GM12801 (cell line): Measurements from ENCODE around the gene GK2.

Experiments used
- CTCF ChIP-seq: IDR thresholded peaks from one replicate; pipeline ENCODE4 v1.5.1; 2011; ENCODE audit warnings: control low read depth; ENCODE audit not compliant: insufficient read length; ENCODE audit errors: extremely low read depth

The GK2 gene

GRCh38 chr4:79408063-79408462, at the start of gene GK2:
Gene GK2 (minus strand): TSS chr4:79408228. CDS start chr4:79408200, 28 bp downstream.
- no peak for TF ChIP-seq CTCF

GRCh38 chr4:79455216-79455615, 47.2 kb upstream of the GK2 start:
- TF ChIP-seq CTCF = no peak

- TF ChIP-seq CTCF = no peak
These were observed 46.6 kb upstream of the GK2 start for GRCh38 chr4:79454656-79455055.

GRCh38 chr4:79450053-79450452, 42.0 kb upstream of the GK2 start:
- no peak for TF ChIP-seq CTCF

GRCh38 chr4:79446145-79446544, 38.1 kb upstream of the GK2 start:
- no peak for TF ChIP-seq CTCF

GRCh38 chr4:79445371-79445781, 37.3 kb upstream of the GK2 start:
- no peak for TF ChIP-seq CTCF

GRCh38 chr4:79442422-79442821, 34.4 kb upstream of the GK2 start:
- TF ChIP-seq CTCF = no peak

GRCh38 chr4:79439489-79439888, 31.5 kb upstream of the GK2 start:
- TF ChIP-seq CTCF = no peak
